CD4-positive, alpha-beta memory T cell (primary cell): ENCODE measurements around the gene MAPK12. TPM values are rescaled to one million over a fixed set of nuclear protein-coding genes. Genes with fewer than 3 reads are reported as not detected.

ENCODE experiments used
- CTCF ChIA-PET: fragments of 350-600 bp; sonication (Branson Sonifier 250); formaldehyde crosslinking; loops from one replicate; lab custom pipeline; 2021; ENCODE audit warnings: inconsistent platforms; ENCODE audit not compliant: partially characterized antibody; lab: Charles Lee
- POLR2A ChIA-PET: fragments of 350-600 bp; sonication (Branson Sonifier 250); formaldehyde crosslinking; loops from one replicate; lab custom pipeline; 2021; ENCODE audit not compliant: partially characterized antibody; lab: Charles Lee
- DNase-seq, 5 donors: peaks; one replicate each; pipeline versions ENCODE4 v3.0.0 to v3.0.0-alpha.2; 2020 to 2022; ENCODE audit warnings: mixed read lengths in 1 of 5
- H3K27ac ChIP-seq: one replicate; pipeline ENCODE4 v1.7.0; 2013; ENCODE audit warnings: low read depth, low read length
- H3K27me3 ChIP-seq: 2 replicates; pipeline ENCODE4 v1.7.0; 2013; ENCODE audit warnings: mild to moderate bottlenecking, low read length, moderate library complexity; ENCODE audit not compliant: insufficient read depth
- H3K36me3 ChIP-seq: 2 replicates; pipeline ENCODE4 v1.7.0; 2013; ENCODE audit warnings: mild to moderate bottlenecking, low read length, moderate library complexity; ENCODE audit not compliant: insufficient read depth
- H3K4me1 ChIP-seq: 2 replicates; pipeline ENCODE4 v1.7.0; 2013; ENCODE audit warnings: mild to moderate bottlenecking, low read length, moderate library complexity; ENCODE audit not compliant: insufficient read depth
- H3K4me3 ChIP-seq, 2 donors: one replicate each; pipeline ENCODE4 v1.7.0; 2013; ENCODE audit warnings: low read length in 2 of 2, mild to moderate bottlenecking in 1 of 2
- H3K9me3 ChIP-seq, 2 donors: one replicate each; pipeline ENCODE4 v1.7.0; 2013; ENCODE audit warnings: low read length in 2 of 2, control low read depth in 1 of 2; ENCODE audit not compliant: control insufficient read depth in 1 of 2
- H3K27ac Mint-ChIP-seq, 7 donors: one replicate each; pipeline ENCODE4 v1.8.0; 2020 to 2021; ENCODE audit warnings: mixed read lengths in 7 of 7, mild to moderate bottlenecking in 6 of 7, inconsistent platforms in 3 of 7, moderate library complexity in 3 of 7
- H3K27me3 Mint-ChIP-seq, 2 donors: one replicate each; pipeline ENCODE4 v1.8.0; 2020 to 2021; ENCODE audit warnings: mixed read lengths in 2 of 2
- H3K36me3 Mint-ChIP-seq, 2 donors: one replicate each; pipeline ENCODE4 v1.8.0; 2020 to 2021; ENCODE audit warnings: mixed read lengths in 2 of 2, inconsistent platforms in 1 of 2, mild to moderate bottlenecking in 1 of 2
- H3K4me1 Mint-ChIP-seq, 4 donors: one replicate each; pipeline ENCODE4 v1.8.0; 2020 to 2021; ENCODE audit warnings: mixed read lengths in 4 of 4, mild to moderate bottlenecking in 1 of 4
- H3K4me3 Mint-ChIP-seq, 8 donors: one replicate each; pipeline ENCODE4 v1.8.0; 2020 to 2021; ENCODE audit warnings: mixed read lengths in 8 of 8, mild to moderate bottlenecking in 7 of 8, moderate library complexity in 6 of 8, inconsistent platforms in 3 of 8
- H3K9me3 Mint-ChIP-seq, 8 donors: one replicate each; pipeline ENCODE4 v1.8.0; 2020 to 2021; ENCODE audit warnings: mixed read lengths in 8 of 8, mild to moderate bottlenecking in 5 of 8, inconsistent platforms in 3 of 8, moderate library complexity in 1 of 8
- intact Hi-C: fragments of 100-400 bp; cut with micrococcal nuclease; formaldehyde crosslinking; loops from one replicate; pipeline ENCODE4 v1.15.1; 2023
- polyA plus RNA-seq, 2 donors: library from polyadenylated mRNA; unstranded; fragments of 300-500 nt; fragmentation: Illumina TruSeq; gene quantifications; one replicate each; pipeline ENCODE4 v1.2.3, GENCODE V29; 2021
- total RNA-seq, 2 experiments: library from RNA; stranded (reverse); gene quantifications; one replicate each; pipeline ENCODE4 v1.2.3, GENCODE V29; 2021

Gene MAPK12
- total and polyA plus RNA-seq, 4 experiments from 2014 or later, result 0.05 to 2.9 (median 2.9) TPM; not detected in 1

- POLR2A ChIA-PET, result interaction anchor here (1.2 kb wide), 1 partner anchor 27 kb away, joined by 3 read pairs; no protein-coding TSS in a partner anchor
- Mint-ChIP-seq H3K27ac (peak overlapping the region in 1 of 7 donors; percentile 64), H3K4me1 (peaks cover 5 to 19% (median 7%) of the 10 kb centered on the region in 4 donors)
These were observed 43.8 kb downstream of the MAPK12 start for GRCh38 chr22:50217543-50218152.

GRCh38 chr22:50216684-50217520 is 44.6 kb downstream of the MAPK12 start:
- H3K9me3 Mint-ChIP-seq, result peaks cover 0 to 1% (median 0%) of the 10 kb centered on the region in 8 donors
- ChIA-PET CTCF (interaction anchor here (1.1 kb wide), 1 partner anchor 68 kb away, joined by 3 read pairs; no protein-coding TSS in a partner anchor), POLR2A (no interaction called here)
- no peak overlapping the region for H3K4me3 Mint-ChIP-seq
- H3K27ac Mint-ChIP-seq, result peak overlapping the region in 1 of 7 donors; percentile 64
- no peaks in the 10 kb centered on the region for H3K4me1 ChIP-seq
- H3K36me3 ChIP-seq, result peaks cover 51% of the 10 kb centered on the region
- intact Hi-C loops, result no loop called here
- peaks cover 8 to 26% (median 11%) of the 10 kb centered on the region in 4 donors for H3K4me1 Mint-ChIP-seq
- no peaks in the 10 kb centered on the region for H3K27me3 Mint-ChIP-seq
- H3K4me3 ChIP-seq, result no peak overlapping the region
- DNase-seq, result peak in 1 of 5 donors; percentile 30
- peaks cover 28 to 52% of the 10 kb centered on the region in 2 donors for H3K36me3 Mint-ChIP-seq
- H3K9me3 ChIP-seq, result no peaks in the 10 kb centered on the region
- H3K27me3 ChIP-seq, result no peaks in the 10 kb centered on the region
- no peak overlapping the region for H3K27ac ChIP-seq

More at GRCh38 chr22:50217543-50218152, 43.8 kb downstream of the MAPK12 start:
- Mint-ChIP-seq H3K36me3 (peaks cover 23 to 52% of the 10 kb centered on the region in 2 donors), H3K9me3 (peaks cover 0 to 1% (median 0%) of the 10 kb centered on the region in 8 donors), H3K27me3 (no peaks in the 10 kb centered on the region), H3K4me3 (no peak overlapping the region)
- no peaks in the 10 kb centered on the region for H3K4me1 ChIP-seq
- CTCF ChIA-PET, result no interaction called here
- intact Hi-C loops, result no loop called here
- no peak overlapping the region for H3K4me3 ChIP-seq
- H3K36me3 ChIP-seq, result peaks cover 50% of the 10 kb centered on the region
- H3K27ac ChIP-seq, result no peak overlapping the region
- no peaks in the 10 kb centered on the region for H3K27me3 ChIP-seq
- peak in 1 of 5 donors; percentile 44 for DNase-seq
- no peaks in the 10 kb centered on the region for H3K9me3 ChIP-seq

GRCh38 chr22:50216055-50216683 is 45.3 kb downstream of the MAPK12 start:
- Histone ChIP-seq H3K27me3 (no peaks in the 10 kb centered on the region), H3K9me3 (no peaks in the 10 kb centered on the region), H3K36me3 (peaks cover 44% of the 10 kb centered on the region), H3K4me3 (no peak overlapping the region), H3K27ac (no peak overlapping the region), H3K4me1 (no peaks in the 10 kb centered on the region)
- Mint-ChIP-seq H3K36me3 (peaks cover 31 to 53% of the 10 kb centered on the region in 2 donors), H3K4me3 (no peak overlapping the region), H3K27ac (no peak overlapping the region), H3K4me1 (peaks cover 9 to 28% (median 12%) of the 10 kb centered on the region in 4 donors), H3K27me3 (no peaks in the 10 kb centered on the region), H3K9me3 (peaks cover 0 to 1% (median 0%) of the 10 kb centered on the region in 8 donors)
- ChIA-PET CTCF (interaction anchor here (1.1 kb wide), 1 partner anchor 67 kb away, joined by 3 read pairs; no protein-coding TSS in a partner anchor), POLR2A (interaction anchor here (0.7 kb wide), 1 partner anchor 25 kb away, joined by 4 read pairs; no protein-coding TSS in a partner anchor)
- peak in 1 of 5 donors; percentile 10 for DNase-seq
- intact Hi-C loops, result no loop called here

- peaks cover 32 to 54% of the 10 kb centered on the region in 2 donors for H3K36me3 Mint-ChIP-seq
- CTCF ChIA-PET, result interaction anchor here (0.8 to 1.3 kb wide), 4 partner anchors 23 to 448 kb away, joined by 3 to 4 read pairs (median 3); no protein-coding TSS in a partner anchor
- intact Hi-C loops, result no loop called here
These were observed 46.0 kb downstream of the MAPK12 start for GRCh38 chr22:50215297-50216054.

GRCh38 chr22:50213263-50213662 is 48.2 kb downstream of the MAPK12 start:
- intact Hi-C loops, result no loop called here
- H3K27me3 Mint-ChIP-seq, result no peaks in the 10 kb centered on the region
- CTCF ChIA-PET, result interaction anchor here (3.6 kb wide), 1 partner anchor 64 kb away, joined by 30 read pairs; no protein-coding TSS in a partner anchor
- no peak overlapping the region for H3K4me3 Mint-ChIP-seq
- H3K4me1 ChIP-seq, result peaks cover 8% of the 10 kb centered on the region
- H3K9me3 Mint-ChIP-seq, result peaks cover 0 to 2% (median 0%) of the 10 kb centered on the region in 8 donors
- DNase-seq, result peak in 1 of 5 donors; percentile 4
- H3K4me1 Mint-ChIP-seq, result peaks cover 12 to 36% (median 17%) of the 10 kb centered on the region in 4 donors
- no peak overlapping the region for H3K4me3 ChIP-seq
- peak overlapping the region in 3 of 7 donors; percentile 29 to 63 (median 52) for H3K27ac Mint-ChIP-seq
- no peak overlapping the region for H3K27ac ChIP-seq
- H3K36me3 Mint-ChIP-seq, result peaks cover 37 to 48% of the 10 kb centered on the region in 2 donors
- H3K36me3 ChIP-seq, result peaks cover 46% of the 10 kb centered on the region
- no peaks in the 10 kb centered on the region for H3K9me3 ChIP-seq
- POLR2A ChIA-PET, result interaction anchor here (1.9 kb wide), 1 partner anchor 22 kb away, joined by 5 read pairs; no protein-coding TSS in a partner anchor
- no peaks in the 10 kb centered on the region for H3K27me3 ChIP-seq

More at GRCh38 chr22:50215297-50216054, 46.0 kb downstream of the MAPK12 start:
- Histone ChIP-seq H3K9me3 (no peaks in the 10 kb centered on the region), H3K4me3 (no peak overlapping the region), H3K27ac (no peak overlapping the region), H3K36me3 (peaks cover 44% of the 10 kb centered on the region), H3K27me3 (no peaks in the 10 kb centered on the region), H3K4me1 (no peaks in the 10 kb centered on the region)
- POLR2A ChIA-PET, result interaction anchor here (0.7 to 1.9 kb wide), 3 partner anchors 24 to 30 kb away, joined by 3 to 5 read pairs (median 4); no protein-coding TSS in a partner anchor
- no peaks in the 10 kb centered on the region for H3K27me3 Mint-ChIP-seq
- H3K27ac Mint-ChIP-seq, result peak overlapping the region in 1 of 7 donors; percentile 55
- peaks cover 9 to 33% (median 12%) of the 10 kb centered on the region in 4 donors for H3K4me1 Mint-ChIP-seq
- no peaks in the 10 kb centered on the region for H3K9me3 Mint-ChIP-seq
- peak in 1 of 5 donors; percentile 37 for DNase-seq
- H3K4me3 Mint-ChIP-seq, result no peak overlapping the region

- H3K4me1 Mint-ChIP-seq, result peaks cover 12 to 36% (median 17%) of the 10 kb centered on the region in 4 donors
- peaks cover 33 to 46% of the 10 kb centered on the region in 2 donors for H3K36me3 Mint-ChIP-seq
- Histone ChIP-seq H3K36me3 (peaks cover 42% of the 10 kb centered on the region), H3K9me3 (no peaks in the 10 kb centered on the region), H3K27me3 (no peaks in the 10 kb centered on the region), H3K4me1 (peaks cover 8% of the 10 kb centered on the region), H3K4me3 (no peak overlapping the region), H3K27ac (no peak overlapping the region)
- ChIA-PET POLR2A (interaction anchor here (0.5 to 1.2 kb wide), 3 partner anchors 15 to 75 kb away, joined by 3 to 5 read pairs (median 3); no protein-coding TSS in a partner anchor), CTCF (interaction anchor here (0.7 to 3.6 kb wide), 6 partner anchors 20 to 408 kb away, joined by 3 to 30 read pairs (median 4); no protein-coding TSS in a partner anchor)
- peaks cover 0 to 2% (median 0%) of the 10 kb centered on the region in 8 donors for H3K9me3 Mint-ChIP-seq
- no peaks in the 10 kb centered on the region for H3K27me3 Mint-ChIP-seq
- no peak for DNase-seq
- H3K4me3 Mint-ChIP-seq, result no peak overlapping the region
- H3K27ac Mint-ChIP-seq, result peak overlapping the region in 2 of 7 donors; percentile 59 to 68
- intact Hi-C loops, result loop anchor here (2.0 kb wide), 1 partner anchor 444 kb away; no protein-coding TSS in a partner anchor
These were observed 50.3 kb downstream of the MAPK12 start for GRCh38 chr22:50211147-50211546.
